ENCODE results near the gene YJU2.

Gene YJU2

GRCh38 chr19:4301590-4302242, 54.8 kb downstream of the YJU2 start:
- no peak for DNase-seq

DNA sequence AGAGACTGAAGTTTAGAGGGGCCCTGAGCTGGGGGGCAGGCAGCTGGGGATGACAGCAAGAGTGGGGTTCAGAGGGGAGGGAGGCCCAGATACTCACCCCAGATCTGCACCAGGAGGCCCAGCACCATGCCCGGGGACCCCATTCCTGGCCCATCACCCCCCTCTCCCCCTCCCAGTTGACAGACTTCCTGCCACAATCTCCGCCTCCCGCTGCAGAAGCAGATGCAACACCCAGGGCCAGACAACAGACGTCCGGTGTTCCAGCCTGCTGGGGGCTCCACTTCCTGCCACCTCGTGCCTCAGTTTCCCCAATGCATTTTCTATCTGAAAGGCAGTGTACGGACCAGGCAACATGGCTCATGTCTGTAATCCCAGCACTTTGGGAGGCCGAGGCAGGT, 55.4 kb downstream of the YJU2 start, which contains the start of gene TMIGD2:
TSS of gene TMIGD2 (minus strand) at position 147 of the 398 bp plus-strand sequence. CDS start at position 143, 4 bp downstream.
- no peak for DNase-seq

DNA sequence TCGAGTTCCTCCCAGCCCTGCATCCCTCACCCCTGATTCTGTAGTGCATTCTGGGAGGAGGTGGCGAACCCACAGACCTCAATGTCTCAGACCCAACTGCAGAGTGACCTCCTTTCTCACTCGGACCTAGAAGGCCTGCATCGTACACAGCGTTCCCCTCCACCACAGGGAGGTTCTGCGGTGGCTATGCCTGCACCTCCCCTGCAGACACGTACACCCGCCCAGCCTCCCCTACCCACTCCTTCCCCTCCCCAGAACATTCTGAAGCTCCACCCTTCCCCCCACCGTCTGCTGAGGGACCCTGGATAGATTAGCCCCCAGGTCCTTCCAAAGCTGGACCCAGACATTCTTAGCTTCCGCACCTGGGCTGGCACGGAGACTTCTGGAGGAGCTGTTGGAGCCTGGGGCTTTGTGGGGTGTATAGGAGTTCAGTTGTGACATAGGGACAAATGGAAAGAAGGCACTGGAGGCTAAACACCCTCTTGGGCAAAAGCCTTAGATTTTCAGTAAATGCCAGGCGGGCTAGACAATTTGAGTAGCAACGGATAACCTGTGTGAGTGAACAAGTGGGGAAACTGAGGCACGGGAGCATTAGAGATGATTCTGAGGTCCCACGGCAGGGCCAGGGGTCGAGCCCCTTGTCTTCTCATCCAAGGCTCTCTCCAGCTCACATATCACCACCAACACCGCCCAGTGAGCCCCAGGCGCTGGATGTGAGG, 57.1 kb downstream of the YJU2 start:
- DNase-seq, result no peak

DNA sequence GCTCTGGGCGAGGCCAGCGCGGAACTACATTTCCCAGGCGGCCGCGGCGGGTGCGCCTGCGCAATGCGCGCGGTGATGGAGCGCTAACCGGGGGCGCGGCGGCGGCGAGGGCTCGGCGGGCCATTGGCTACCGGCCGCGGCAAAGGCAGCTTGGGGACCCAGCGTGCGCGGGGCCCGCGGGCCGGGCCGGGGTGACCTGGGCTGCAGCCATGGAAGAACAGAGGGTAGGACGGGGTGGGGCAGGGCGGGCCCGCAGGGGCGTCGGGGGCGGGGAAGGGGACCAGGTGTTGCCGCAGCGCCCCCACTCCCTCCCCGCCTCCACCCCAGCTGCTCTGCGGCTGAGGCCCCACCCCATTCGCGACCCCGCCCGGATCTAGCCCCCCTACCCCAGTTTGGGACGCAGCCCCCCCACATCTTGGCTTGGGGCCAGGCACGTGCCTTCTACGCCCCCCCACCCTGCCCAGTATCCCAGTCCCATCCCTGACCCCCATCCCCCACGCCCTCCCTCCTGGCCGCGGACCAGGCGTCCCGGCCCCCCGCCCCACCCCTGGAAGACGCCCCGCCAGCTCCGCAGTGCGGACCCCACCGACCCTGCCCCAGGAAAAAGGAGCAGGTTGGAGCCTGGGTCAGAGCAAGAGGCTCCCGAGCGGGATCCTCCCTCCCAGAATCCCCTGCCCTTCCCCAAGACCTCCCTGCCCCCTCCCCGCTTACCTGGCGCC, 57.8 kb downstream of the YJU2 start, which contains the start of gene FSD1:
TSS of gene FSD1 (plus strand) at position 61 of the 719 bp plus-strand sequence. CDS start at position 210, 149 bp downstream.
- peak; percentile 37 for DNase-seq

DNA sequence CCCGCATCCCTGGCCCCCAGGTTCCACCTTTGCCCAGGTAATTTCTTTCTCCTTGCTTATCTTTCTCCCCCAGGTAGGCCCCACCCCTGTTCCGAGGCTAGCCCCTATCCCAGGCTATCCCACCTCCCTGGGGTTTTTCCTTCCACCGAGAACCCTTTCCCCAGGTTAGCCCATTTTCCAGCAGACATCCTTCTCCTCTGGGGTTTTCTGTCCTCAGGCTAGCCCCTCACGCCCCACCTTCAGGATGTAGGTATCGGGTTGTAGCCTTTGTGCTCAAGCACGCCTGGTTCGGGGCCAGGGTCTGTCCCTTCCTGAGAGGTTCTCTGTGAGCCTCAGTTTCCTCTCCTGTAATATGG, 58.4 kb downstream of the YJU2 start:
- DNase-seq, result no peak

- DNase-seq, result no peak
These were observed 58.8 kb downstream of the YJU2 start for GRCh38 chr19:4305659-4306058.

- no peak for DNase-seq
These were observed 63.6 kb downstream of the YJU2 start for GRCh38 chr19:4310247-4311121.

GRCh38 chr19:4313847-4314490, 67.1 kb downstream of the YJU2 start:
- no peak for DNase-seq

GRCh38 chr19:4316956-4317355, 70.1 kb downstream of the YJU2 start:
- no peak for DNase-seq

- DNase-seq, result no peak
These were observed 71.6 kb downstream of the YJU2 start for GRCh38 chr19:4318460-4318859.

All from activated T-cell treated with anti-CD3 and anti-CD28 coated beads for 4 hours (primary cell).